ENCODE data around the gene QRICH1. TPM values are rescaled to one million over a fixed set of nuclear protein-coding genes. Genes with fewer than 3 reads are reported as not detected.
A peak's percentile ranks its signal among the peaks of the same experiment; 100 is the strongest.

The QRICH1 gene
- total and polyA plus RNA-seq, 3 donors from 2014 or later = 126 to 287 (median 280) TPM

DNA sequence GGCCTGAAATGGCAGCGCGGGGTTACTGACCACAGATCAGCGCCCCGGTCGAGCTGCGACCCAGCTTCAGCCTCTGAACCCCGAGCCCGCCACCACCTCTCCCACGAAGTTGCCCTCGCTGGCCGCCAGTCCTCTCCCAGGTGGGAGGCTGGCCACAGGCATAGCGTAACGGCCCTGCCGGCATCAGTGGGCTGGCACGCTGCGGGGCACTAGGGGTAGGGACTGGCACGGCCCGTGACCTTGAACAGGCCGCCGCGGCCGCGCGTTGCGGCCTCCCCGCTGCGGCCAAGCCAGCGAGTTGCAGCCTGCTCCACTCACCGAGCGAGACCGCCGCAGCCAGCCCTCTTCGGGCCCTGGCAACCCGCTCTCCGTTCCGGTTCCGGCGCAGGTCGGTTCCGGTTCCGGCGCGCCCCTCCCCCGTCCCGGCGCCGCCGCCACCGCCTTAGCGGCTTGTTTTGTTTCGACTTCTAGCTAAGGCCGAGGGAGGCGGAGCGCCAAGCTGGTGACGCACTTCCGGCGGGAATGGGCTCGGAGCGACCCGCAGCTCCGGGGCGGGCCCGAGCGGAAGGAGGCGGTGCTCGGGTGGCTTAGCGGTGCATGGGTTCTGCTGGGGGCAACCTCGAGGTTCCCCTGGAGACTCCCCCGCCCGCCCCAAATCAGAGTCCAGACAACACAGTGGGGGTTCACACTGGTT is 26.7 kb upstream of the QRICH1 start, which contains the start of gene USP19:
Gene USP19, minus strand, starts transcription at position 386 of the 694 bp plus-strand sequence. CDS start 1,678 bp downstream, outside the sequence.
- Histone ChIP-seq H3K27ac (peak within 1 kb of the TSS; percentile 89 to 90), H3K9me3 (no peaks in the 10 kb centered on the region), H3K4me1 (peaks cover 20% of the 10 kb centered on the region), H3K4me3 (peak within 1 kb of the TSS; percentile 74 to 96), H3K36me3 (ENCODE audit: low read depth, missing control alignments) (no peaks in the 10 kb centered on the region), H3K27me3 (no peaks in the 10 kb centered on the region)
- intact Hi-C loops (cut with DNase I; ENCODE audit: low total_unique reads) = no loop called here
- DNase-seq = peak; percentile 96
- peak; percentile 17 for TF ChIP-seq POLR2A (IDR thresholded peaks at IDR 0.05)
- TF ChIP-seq, protein P1, sequence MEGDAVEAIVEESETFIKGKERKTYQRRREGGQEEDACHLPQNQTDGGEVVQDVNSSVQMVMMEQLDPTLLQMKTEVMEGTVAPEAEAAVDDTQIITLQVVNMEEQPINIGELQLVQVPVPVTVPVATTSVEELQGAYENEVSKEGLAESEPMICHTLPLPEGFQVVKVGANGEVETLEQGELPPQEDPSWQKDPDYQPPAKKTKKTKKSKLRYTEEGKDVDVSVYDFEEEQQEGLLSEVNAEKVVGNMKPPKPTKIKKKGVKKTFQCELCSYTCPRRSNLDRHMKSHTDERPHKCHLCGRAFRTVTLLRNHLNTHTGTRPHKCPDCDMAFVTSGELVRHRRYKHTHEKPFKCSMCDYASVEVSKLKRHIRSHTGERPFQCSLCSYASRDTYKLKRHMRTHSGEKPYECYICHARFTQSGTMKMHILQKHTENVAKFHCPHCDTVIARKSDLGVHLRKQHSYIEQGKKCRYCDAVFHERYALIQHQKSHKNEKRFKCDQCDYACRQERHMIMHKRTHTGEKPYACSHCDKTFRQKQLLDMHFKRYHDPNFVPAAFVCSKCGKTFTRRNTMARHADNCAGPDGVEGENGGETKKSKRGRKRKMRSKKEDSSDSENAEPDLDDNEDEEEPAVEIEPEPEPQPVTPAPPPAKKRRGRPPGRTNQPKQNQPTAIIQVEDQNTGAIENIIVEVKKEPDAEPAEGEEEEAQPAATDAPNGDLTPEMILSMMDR (IDR thresholded peaks at IDR 0.05) = no peak
- WGBS, 2 donors = 1% methylated on average over 32 of the region's 70 CpGs; no CpG with 5 or more reads in 1 of the 2 donors

DNA sequence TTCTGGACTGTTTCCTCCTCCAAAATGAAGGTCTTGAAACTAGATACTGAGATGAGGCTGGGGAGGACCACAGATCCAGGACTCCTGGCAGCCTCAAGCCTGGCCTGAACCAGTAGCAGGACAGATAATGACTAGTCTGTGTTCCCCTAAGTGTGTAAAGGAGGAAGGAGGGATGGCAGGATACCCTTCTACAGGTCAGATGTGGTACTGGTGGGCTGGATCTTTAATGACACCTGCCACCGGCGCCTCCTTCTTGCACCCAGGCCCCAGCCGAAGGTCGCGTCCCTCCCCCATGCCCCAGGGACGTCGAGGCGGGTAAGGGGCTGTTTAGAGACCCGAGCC is 26.2 kb upstream of the QRICH1 start:
- Histone ChIP-seq H3K4me3 (peak overlapping the region; percentile 74 to 96), H3K4me1 (peaks cover 20% of the 10 kb centered on the region), H3K27ac (peak overlapping the region; percentile 89 to 90), H3K36me3 (ENCODE audit: low read depth, missing control alignments) (no peaks in the 10 kb centered on the region), H3K9me3 (no peaks in the 10 kb centered on the region), H3K27me3 (no peaks in the 10 kb centered on the region)
- TF ChIP-seq, protein P1 (IDR thresholded peaks at IDR 0.05) = no peak
- TF ChIP-seq POLR2A (IDR thresholded peaks at IDR 0.05) = no peak
- 0% methylated on average over 9 of the region's 9 CpGs; no CpG with 5 or more reads in 1 of the 2 donors for WGBS, 2 donors
- intact Hi-C loops (cut with DNase I; ENCODE audit: low total_unique reads) = no loop called here
- DNase-seq = no peak

DNA sequence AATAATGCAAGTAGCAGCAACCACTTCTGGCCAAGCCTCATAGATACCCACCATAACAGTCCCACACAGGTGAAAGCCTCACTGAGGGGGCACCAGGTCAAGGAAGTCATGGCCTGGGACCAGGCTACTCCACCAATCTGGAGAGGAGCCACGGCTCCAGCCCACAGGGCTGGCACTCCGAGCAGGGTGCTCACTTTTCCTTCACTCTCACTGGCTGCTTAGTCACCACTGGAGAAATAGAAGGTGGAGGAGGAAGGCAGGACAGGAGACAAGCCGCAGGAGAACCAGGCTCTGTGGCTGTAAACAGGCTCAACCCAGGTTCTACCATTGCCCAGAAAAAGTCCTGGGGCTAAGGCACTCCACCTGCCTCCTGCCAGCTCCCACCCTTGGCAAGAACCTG is 25.6 kb upstream of the QRICH1 start:
- H3K9me3 ChIP-seq = no peaks in the 10 kb centered on the region
- no peak overlapping the region for H3K4me3 ChIP-seq
- H3K4me1 ChIP-seq = peaks cover 20% of the 10 kb centered on the region
- no peak for DNase-seq
- no peak for TF ChIP-seq POLR2A (IDR thresholded peaks at IDR 0.05)
- TF ChIP-seq, protein P1 (IDR thresholded peaks at IDR 0.05) = no peak
- intact Hi-C loops (cut with DNase I; ENCODE audit: low total_unique reads) = no loop called here
- H3K27me3 ChIP-seq = no peaks in the 10 kb centered on the region
- no peaks in the 10 kb centered on the region for H3K36me3 ChIP-seq (ENCODE audit: low read depth, missing control alignments)
- WGBS, 2 donors = 32 to 52% methylated on average over 3 of the region's 3 CpGs
- peak overlapping the region; percentile 89 to 90 for H3K27ac ChIP-seq

DNA sequence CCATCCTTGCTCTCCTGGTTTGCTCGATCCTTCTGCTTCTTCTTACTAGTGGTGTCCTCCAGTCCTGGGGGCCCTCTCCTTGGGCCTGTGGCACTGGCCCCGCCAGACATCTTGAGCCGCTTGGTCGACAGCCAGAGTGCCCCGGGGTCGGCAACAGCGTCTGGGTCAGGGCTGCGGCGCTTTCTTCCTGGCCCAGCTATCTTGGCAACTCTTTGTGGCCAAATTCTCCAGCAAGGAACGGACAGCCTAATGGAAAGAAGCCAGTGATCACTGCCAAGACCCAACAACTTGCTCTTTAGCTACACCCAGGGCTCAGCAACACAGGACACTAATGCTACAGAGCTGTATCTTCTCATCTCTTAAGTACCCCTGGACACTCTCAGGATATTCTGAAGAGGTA is 25.2 kb upstream of the QRICH1 start:
- intact Hi-C loops (cut with DNase I; ENCODE audit: low total_unique reads) = no loop called here
- H3K4me3 ChIP-seq = no peak overlapping the region

More for the DNA sequence above, 25.2 kb upstream of the QRICH1 start:
- TF ChIP-seq, protein P1 (IDR thresholded peaks at IDR 0.05) = no peak
- no peak for TF ChIP-seq POLR2A (IDR thresholded peaks at IDR 0.05)
- WGBS, 2 donors = 36 to 62% methylated on average over 10 of the region's 10 CpGs
- H3K36me3 ChIP-seq (ENCODE audit: low read depth, missing control alignments) = no peaks in the 10 kb centered on the region
- no peaks in the 10 kb centered on the region for H3K27me3 ChIP-seq
- H3K4me1 ChIP-seq = peaks cover 20% of the 10 kb centered on the region
- no peak for DNase-seq
- H3K9me3 ChIP-seq = no peaks in the 10 kb centered on the region
- H3K27ac ChIP-seq = peak overlapping the region; percentile 89 to 90

Data from testis (tissue), 3 donors.